GM19328 (cell line): ENCODE measurements around the gene RABL2B.

Experiments
- ATAC-seq: cut with Tn5 transposase; IDR thresholded peaks from one replicate; pipeline ENCODE4 v1.9.1; 2021; ENCODE audit warnings: mild to moderate bottlenecking, moderate library complexity; ENCODE audit not compliant: unreplicated experiment

Gene RABL2B

GRCh38 chr22:50738649-50739227, 44.7 kb downstream of the RABL2B start:
- no peak for ATAC-seq

DNA sequence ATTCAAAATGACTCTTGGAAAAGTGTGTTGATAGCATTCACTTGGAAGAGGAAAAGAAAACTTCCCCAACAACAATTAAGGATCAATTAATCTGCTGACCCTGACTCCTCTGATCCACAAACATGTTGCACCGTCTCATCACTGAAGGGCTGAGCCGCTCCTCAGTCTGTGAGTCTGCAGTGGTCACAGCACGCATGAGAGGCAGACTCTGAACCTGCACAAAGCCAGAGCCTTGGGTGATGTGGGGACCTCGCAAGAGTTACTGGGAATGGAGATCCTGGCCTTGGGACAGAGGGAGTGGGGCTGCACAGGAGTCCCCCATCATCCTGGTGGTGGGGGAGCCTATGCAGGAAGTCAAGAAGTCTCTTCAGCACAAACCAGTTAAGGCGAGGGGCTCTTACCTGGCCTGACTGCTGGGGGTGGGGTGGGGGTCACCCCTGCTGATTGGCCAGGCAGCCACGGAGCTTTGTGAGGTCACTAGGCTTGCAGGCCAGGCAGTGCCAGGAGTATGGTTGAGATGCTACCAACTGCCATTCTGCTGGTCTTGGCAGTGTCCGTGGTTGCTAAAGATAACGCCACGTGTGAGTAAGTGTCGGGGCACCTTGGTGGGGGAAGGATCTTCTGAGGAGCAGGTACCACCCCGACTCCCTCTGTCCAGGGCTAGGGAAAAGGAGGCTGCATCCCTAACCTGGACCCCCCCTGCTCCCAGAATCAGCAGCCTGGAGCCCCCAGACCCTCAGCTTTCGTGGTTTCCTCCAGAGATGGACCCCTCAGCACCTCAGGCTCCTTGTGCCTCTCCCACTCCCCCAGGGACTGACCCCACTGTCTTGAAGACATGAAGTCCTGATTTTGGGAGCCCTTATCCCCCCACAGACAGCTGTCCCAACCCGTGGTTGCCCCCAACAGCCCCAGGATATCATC, 45.4 kb downstream of the RABL2B start, which contains the start of gene ACR:
Gene ACR (plus strand): TSS at position 477 of the 921 bp plus-strand sequence. CDS start 32 bp downstream, at position 509.
- no peak for ATAC-seq

DNA sequence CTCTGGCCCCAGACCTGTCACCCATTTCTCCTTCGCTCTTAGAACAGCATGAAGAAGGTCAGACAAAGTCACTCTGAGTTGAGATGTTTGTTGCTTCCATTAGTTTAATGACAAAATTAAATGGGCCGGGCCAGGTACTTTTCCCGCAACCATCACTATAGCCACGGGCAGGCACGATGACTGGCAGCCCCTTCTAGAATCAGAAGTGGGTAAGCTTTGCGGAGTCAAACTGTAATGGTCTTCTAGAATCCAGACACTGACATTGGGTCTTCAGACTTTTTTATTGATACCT, 47.8 kb downstream of the RABL2B start:
- ATAC-seq, result no peak

DNA sequence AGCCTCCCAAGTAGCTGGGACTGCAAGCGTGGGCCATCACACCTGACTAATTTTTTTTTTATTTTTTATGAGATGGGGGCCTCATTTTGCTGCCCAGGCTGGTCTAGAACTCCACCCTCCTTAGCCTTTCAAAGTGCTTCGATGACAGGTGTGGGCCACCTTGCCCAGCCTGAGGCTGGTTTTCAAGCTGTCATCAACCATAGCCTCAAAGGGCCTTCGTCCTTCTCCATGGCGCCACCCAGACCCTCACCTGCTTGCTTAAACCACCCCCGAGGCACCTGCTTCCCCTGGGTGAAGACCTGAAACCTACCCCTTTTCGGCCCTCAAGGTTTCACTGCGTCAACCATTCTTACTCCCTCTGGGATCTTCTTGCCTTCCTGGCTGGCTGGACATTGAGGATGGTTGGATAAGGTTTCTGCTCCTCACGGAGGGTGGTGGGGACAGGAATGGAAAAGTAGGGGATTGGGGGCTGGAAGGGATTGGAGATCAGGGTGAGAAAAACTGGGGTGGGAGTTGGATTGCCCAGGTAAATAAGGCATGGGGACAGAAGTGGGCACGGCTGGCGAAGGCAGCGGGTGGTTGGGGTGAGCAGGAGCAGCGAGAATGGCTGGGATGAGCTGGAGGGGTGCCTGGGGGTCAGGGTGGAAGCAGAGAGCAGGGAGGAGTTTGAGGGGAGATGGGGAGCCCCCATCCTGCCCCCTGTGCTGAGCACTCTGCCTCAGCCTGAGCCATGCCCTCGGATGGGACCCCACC, 48.3 kb downstream of the RABL2B start:
- ATAC-seq, result no peak

- ATAC-seq, result no peak
Observed at GRCh38 chr22:50734343-50734771, 49.1 kb downstream of the RABL2B start.

- ATAC-seq, result no peak
Observed at GRCh38 chr22:50733521-50734342, 49.7 kb downstream of the RABL2B start.

- no peak for ATAC-seq
Observed at GRCh38 chr22:50732681-50733080, 50.8 kb downstream of the RABL2B start.

DNA sequence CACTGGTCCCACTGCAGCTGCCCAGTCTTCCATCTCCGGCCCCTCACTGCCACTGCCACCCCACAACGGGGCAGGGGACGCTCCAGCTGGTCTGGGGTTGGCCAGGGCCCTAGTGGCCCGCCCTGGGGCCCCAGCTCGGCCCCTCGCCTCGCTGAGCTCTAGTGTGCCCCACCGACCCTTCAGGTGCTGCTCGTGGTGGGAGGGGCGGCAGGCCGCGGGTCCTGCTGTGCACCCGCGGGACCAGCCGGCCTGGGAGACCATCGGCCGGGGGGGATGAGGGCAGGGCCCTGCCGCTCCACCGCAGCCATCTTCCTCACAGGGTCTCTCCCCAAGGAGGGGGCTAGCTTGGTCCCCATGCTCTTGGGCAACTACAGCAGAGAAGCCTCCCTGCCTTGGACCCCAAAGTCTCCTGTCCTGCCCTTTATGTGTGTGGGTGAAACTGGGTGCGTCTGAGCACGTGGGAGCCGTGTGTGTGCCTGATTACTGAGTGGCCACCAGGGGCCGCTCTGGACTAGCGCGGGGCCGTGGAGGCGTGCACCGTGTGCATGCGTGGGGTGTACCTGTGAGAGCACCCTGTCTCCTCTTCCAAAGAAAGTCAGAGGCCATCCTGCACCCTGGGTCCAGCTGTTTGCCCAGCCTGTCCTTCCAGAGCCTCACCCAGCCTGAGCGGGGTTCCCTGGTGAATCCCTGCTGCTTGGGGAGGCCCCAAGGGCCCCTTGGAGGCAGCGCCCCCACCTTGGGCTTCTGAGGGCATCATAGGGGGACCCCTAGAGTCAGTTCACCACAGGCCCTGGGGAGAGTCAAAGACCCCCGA, 51.4 kb downstream of the RABL2B start:
- ATAC-seq, result no peak

DNA sequence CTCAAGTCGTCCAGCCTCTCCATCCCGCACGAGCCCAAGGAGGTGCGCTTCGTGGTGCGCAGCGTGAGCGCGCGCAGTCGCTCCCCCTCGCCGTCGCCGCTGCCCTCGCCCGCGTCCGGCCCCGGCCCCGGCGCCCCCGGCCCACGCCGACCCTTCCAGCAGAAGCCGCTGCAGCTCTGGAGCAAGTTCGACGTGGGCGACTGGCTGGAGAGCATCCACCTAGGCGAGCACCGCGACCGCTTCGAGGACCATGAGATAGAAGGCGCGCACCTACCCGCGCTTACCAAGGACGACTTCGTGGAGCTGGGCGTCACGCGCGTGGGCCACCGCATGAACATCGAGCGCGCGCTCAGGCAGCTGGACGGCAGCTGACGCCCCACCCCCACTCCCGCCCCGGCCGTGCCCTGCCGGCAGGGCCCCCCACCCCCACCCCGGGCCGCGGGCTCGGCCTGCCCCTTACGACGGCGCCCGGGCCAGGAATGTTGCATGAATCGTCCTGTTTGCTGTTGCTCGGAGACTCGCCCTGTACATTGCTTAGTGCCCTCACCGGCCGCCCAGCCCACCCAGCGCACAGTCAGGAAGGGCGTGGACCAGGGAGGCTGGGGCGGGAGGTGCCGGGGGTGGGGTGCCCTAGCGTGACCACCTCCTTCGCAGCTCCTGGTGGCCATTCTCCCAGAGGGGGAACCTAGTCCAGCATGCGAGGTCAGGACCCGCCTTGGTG, 52.3 kb downstream of the RABL2B start:
- no peak for ATAC-seq

- no peak for ATAC-seq
Observed at GRCh38 chr22:50730013-50730891, 53.2 kb downstream of the RABL2B start.

GRCh38 chr22:50729391-50730012, 53.9 kb downstream of the RABL2B start:
- no peak for ATAC-seq

- no peak for ATAC-seq
Observed at GRCh38 chr22:50728523-50728931, 54.9 kb downstream of the RABL2B start.

DNA sequence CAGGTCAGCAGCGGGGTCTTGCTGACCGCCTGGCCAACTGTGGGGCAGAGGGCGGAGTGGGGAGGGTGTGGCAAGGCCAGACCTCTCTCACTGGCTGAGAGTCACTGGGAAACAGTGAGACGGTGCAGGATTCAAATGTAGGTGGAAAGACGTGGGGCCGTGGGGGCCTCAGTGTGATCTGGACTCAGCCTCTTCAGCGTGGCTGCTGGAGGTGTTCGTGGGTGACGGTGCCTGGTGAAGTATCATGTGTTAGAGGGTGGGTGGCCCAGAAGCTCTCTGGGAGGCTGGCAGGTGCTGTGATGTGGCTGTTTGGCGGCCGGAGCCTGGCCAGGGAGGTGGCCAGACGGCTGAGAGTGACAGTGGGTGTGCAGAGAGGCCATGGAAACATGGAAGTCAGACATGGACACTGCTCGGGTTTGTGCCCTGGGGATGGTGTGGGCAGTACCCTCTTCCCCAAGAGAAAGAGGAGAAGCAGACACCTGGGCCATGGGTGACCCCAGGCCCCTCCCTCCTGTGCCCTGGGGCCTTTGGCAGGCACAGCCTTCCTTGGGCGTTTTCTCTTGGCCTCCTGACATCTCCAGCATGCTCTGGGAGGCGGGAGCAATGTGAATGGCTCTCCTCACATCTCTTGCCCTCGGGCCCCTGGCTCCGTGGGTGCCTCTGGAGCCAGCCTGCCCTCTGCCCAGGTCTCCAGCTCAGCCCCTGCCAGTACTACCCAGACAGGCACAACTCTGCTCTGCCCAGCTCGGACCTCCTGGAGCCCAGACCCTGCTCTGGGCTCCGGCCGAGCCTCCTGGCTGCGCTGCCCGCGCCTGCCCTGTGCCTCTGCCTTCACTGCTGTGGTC, 55.5 kb downstream of the RABL2B start:
- ATAC-seq, result no peak

- no peak for ATAC-seq
Observed at GRCh38 chr22:50726643-50727340, 56.6 kb downstream of the RABL2B start.

- no peak for ATAC-seq
Observed at GRCh38 chr22:50725597-50725996, 57.8 kb downstream of the RABL2B start.

GRCh38 chr22:50724616-50725015, 58.8 kb downstream of the RABL2B start:
- no peak for ATAC-seq
